ENCODE measurements around the gene GIMD1.

Gene GIMD1

DNA sequence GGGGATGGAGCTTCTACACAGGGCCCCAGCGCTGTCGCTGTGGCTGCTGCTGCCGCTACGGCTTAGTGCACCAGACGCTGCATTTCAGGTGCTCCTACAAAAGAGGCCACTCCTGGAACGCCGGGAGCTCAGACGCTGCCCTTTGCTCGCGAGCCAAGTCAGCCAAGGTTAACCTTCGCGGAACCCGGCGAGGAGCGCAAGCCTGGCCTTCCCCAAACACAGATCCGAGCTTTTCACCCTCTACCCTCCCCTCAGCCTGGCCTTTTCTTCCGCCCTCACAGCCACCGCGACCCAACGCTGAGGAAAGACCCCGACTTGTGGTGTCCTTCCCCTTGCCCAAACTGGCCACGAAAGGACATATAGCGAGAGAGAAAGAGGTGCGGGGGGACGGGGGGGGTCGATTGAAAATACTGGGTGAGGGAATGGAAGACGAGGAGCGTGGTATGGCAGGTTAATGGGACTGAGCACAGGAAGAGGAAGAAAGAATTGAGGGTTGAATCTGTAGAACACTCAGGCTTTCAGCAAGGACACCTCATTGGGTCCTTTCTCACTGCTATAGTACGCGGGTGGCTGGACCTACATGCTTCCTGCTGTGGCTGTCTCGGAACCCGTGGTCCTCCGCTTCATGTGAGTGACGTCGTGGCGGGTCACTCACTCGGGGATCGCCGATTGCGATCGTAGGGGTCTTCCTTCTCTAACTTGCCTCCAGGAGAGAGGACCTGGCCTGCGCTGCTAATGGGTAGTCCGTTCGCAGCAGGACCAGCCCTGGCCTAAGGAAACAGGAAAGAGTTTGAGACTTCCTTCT lies 52.4 kb downstream of the GIMD1 start, which contains the start of the genes AIMP1 and TBCK:
Gene AIMP1, plus strand, starts transcription at position 583 of the 805 bp plus-strand sequence. CDS start 8,460 bp downstream, outside the sequence.
Gene TBCK, minus strand, starts transcription at position 242 of the 805 bp plus-strand sequence. CDS start 7,249 bp downstream, outside the sequence.
- DNase-seq (ENCODE audit: low read depth in 2 of 2), result peak; percentile 94 to 95
- TF ChIP-seq CTCF (IDR thresholded peaks at IDR 0.05; ENCODE audit: low read depth, low read length), result no peak
- H3K4me3 ChIP-seq (replicated peaks in 1 of 2; ENCODE audit: low read depth in 2 of 2, low read length in 2 of 2), result peak within 1 kb of the TSS; percentile 90 to 96

DNA sequence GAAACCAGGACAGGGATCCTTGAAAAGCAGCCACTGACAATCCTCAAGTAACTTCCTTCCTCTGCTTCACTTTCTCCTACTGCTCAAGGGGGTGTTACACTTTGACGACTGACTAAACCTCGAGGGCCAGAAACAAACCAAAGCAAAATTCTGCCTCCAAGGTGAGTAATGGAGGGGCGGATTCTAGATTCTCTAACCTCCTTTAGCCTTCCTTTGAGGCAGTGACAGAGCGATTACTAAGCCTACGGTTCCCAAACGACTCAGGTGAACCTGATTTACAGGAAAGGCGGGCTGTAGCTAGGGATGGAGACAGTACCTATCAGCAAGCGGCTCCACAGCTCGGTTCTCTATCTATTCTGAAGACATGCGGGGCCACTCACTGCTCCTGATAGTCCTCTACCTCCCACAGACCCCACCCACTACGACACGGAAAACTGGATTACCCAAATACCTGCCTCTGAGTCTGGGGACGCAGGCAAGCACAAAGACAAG lies 53.1 kb downstream of the GIMD1 start:
- H3K4me3 ChIP-seq (replicated peaks in 1 of 2; ENCODE audit: low read depth in 2 of 2, low read length in 2 of 2), result peak overlapping the region; percentile 90 to 96
- no peak for TF ChIP-seq CTCF (IDR thresholded peaks at IDR 0.05; ENCODE audit: low read depth, low read length)
- peak; percentile 22 to 65 for DNase-seq (ENCODE audit: low read depth in 2 of 2)

DNA sequence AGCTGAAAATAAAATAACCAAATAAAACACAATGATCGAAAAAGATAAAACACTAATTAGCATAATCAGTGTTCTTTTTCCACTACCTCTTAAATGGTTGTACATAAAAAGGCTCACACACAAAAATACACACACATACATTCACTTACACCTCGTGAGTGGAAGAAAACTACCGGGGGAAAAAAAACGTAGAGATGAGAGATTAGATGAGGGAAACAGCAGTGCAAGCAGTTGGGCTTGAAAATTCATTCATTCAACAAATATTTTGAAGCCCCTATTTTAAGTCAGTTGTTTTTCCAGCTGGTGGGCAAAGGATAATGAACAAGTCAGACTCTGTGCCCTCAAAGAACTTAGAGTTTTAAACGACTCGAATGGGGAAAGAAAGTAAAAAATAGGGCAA lies 53.6 kb downstream of the GIMD1 start:
- DNase-seq (ENCODE audit: low read depth in 2 of 2), result no peak
- peak overlapping the region; percentile 90 to 96 for H3K4me3 ChIP-seq (replicated peaks in 1 of 2; ENCODE audit: low read depth in 2 of 2, low read length in 2 of 2)
- no peak for TF ChIP-seq CTCF (IDR thresholded peaks at IDR 0.05; ENCODE audit: low read depth, low read length)

- DNase-seq (ENCODE audit: low read depth in 2 of 2), result no peak
- H3K4me3 ChIP-seq (replicated peaks in 1 of 2; ENCODE audit: low read depth in 2 of 2, low read length in 2 of 2), result no peak overlapping the region
- no peak for TF ChIP-seq CTCF (IDR thresholded peaks at IDR 0.05; ENCODE audit: low read depth, low read length)
Observed at GRCh38 chr4:106312997-106313522, 55.5 kb downstream of the GIMD1 start.

DNA sequence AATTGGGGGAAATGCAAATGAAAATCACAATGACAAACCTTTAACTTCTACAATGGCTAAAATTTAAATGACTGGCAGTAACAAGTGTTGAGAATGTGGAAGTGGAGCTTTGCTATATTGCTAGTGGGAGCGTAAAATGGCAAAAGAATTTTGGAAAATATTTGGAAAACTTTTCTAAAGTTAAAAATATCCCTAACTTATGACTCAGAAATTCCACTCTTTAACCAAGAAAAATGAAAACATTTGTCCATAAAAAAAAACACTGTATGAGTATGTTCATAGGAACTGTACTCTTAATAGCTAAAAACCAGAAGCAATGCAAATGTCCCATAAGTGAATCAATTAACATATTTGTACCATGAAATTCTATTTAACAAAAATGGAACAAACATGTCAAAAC lies 56.2 kb downstream of the GIMD1 start:
- DNase-seq (ENCODE audit: low read depth in 2 of 2), result peak in 1 of 2 donors; percentile 44
- no peak overlapping the region for H3K4me3 ChIP-seq (replicated peaks in 1 of 2; ENCODE audit: low read depth in 2 of 2, low read length in 2 of 2)
- no peak for TF ChIP-seq CTCF (IDR thresholded peaks at IDR 0.05; ENCODE audit: low read depth, low read length)

Data from cardiac fibroblast (primary cell).